Hypothalamus (tissue), 51 donors: Measurements from ENCODE around the gene ZNF655.
"Not testable (repeated sequence)": the region's sequence is repeated elsewhere in the genome, so short reads cannot be mapped to it uniquely, and the experiment has no call there.

Experiments used
- DNase-seq, 51 donors: peaks; one replicate each; lab custom pipeline; 2025; lab: John Stamatoyannopoulos, UW

Gene ZNF655

DNA sequence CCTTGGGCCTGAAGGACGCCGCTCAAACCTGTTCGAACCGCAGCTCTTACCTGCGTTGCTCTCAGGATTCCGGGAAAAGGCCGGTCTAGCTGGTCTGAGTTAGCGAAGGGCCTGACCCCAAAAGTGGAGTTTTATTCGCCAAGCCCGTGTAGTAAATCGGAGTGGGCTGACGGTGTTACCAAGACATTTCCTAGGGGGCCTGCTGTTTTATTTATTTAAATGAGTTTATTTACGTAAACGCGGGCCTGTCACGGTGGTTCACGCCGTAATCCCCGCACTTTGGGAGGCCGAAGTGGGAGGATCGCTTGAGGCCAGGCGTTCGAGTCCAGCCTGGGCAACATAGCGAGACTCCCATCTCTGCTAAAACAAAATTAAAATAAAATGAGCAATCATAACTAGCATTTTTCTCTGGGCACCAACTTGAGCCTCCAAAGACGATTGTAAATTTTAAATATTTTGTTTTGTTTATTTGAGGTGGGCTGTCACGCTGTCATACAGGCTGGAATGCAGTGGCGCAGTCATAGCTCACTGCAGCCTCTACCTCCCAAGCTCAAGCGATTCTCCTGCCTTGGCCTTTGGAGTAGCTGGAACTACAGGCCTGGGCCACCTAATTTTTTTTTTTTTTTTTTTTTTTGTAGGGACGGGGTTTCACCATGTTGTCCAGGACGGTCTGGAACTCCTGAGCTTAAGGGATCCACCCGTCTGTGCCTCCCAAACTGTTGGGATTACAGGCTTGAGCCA is 903 bp downstream of the ZNF655 start:
- no peak for DNase-seq

DNA sequence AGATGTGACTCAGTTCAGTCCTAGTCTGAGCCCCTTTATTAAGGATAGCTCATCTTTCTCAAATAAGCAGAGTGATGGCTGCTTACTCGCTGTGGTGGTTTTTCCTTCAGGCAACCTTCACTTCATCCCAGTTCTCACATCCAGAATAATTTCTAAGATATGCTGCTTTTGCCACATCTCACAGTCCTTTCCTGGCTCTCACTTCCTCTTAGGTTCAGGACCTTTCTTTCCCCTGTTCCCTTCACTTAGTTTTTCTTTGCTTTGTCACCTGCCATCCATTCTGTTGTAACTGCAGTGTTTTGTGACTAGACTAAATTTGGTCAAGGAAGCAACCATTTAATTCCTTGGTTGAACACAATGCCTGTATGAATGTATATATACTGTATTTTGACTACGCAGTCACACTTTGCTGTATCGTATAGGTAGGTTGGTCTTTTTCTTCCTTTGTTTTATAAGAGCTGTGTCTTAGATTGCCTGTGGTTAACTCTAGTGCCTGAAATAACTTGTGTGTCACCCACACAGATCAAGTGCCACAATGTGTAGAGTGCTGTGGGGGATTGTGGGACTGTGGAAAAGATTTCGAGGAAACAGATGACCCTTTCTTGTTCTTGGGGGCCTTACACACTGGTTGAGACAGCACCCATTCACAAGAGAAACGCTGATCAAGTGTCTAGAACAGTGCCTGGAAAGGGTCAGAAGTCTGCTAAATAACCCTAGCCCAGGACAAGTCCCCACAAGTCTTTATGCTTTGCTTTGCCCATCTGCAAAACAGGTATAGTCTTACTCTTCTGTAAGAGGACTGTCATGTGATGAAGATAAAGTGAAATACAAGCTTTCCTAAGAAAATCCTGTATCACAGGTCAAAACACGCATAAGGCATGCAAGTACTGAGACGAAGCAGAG is 2.6 kb downstream of the ZNF655 start:
- no peak for DNase-seq

DNA sequence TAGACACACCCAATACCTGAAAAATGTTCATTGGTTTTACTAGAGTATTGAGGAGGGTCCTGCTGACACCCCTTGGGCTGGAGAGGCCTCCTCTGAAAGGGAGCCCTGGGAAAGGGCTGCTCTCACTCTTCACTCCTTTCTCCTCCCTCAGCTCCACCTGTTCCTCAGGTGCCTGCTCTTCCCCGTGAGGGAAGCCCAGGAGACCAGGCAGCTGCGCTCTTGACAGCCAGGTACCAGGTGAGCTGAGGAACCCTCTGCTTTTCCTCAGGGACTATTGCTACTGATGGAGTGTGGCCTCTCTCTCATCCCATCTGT is 3.3 kb downstream of the ZNF655 start:
- DNase-seq = no peak

DNA sequence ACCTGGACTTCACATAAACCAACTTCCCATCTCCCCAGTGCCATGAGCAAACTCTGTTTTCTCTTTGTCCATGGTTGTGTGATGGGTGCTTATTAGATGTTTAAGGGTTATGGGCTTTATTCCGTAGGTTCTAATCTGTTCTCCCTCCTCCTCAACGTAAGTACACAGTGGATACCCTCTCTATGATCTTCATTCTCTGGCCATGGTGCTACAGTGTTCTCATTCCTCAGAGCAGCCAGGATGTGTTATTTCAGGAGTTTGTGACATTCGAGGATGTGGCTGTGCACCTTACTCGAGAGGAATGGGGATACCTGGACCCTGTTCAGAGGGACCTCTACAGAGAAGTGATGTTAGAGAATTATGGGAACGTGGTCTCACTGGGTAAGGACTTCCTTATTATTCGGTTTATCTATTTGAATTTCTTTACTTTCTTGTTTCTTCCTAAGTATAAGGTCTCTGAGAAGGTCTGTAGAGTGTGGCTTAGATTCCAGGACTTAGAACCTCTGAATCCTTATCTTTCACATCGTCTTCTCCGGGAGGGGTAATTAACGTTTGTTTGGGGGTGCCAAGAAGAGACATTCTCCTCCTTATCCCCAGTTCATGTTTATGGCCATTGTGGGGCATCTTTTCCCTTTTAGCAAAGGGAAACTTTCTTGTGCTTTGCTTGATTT is 3.8 kb downstream of the ZNF655 start:
- no peak for DNase-seq

DNA sequence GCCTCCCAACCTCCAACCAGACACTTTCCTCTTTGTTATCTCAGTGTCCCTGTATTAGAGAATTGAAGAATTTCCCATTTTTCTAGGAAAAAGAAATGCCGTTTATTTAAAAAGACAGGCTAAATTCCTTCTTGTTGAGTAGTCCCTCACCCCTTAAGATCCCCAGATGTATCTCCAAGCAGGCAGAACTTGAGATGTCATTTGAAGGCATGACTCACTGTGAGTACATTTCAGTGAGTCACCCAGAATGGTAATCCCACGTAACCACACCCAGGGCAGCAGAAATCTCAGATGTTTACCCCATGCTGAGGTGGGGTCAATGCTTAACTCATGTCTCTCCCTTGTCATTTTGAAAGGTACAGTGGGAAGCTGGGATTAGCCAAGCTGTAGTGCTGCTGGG is 4.4 kb downstream of the ZNF655 start:
- peak in 3 of 51 donors; percentile 7 to 50 (median 27) for DNase-seq

DNA sequence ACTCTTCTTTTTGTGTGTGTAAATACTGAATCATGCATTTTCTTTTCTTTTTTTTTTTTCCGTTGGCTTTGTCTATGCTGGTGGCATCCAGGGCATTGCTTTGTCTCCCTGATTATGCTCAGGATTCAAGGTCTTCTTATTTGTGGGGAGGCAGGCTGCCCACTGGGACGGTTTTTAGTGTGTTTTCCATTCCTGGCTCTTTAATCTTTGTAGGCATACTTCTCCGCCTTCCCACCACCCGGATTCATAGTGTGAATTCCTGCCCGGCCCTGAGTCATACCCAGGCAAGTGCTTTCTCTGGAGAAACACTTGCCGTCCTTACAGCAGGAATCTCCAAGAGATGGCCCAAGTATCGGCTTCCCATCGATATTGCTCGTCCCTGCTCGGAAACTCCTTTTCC is 5.2 kb downstream of the ZNF655 start:
- no peak for DNase-seq

DNA sequence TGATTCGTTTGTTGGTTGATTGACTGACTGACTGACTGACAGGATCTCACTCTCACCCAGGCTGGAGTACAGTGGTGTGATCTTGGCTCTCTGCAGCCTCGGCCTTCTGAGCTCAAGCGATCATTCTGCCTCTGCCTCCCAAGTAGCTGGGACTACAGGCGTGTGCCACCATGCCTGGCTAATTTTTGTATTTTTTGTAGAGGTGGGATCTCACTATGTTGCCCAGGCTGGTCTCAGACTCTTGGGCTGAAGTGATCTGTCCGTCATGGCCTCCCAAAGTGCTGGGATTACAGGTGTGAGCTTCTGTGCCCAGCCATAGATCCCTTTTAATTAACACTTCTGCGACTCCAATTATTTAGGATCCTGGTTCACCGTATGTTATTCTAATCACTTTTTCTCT is 10.3 kb downstream of the ZNF655 start:
- not testable (repeated sequence) for DNase-seq

DNA sequence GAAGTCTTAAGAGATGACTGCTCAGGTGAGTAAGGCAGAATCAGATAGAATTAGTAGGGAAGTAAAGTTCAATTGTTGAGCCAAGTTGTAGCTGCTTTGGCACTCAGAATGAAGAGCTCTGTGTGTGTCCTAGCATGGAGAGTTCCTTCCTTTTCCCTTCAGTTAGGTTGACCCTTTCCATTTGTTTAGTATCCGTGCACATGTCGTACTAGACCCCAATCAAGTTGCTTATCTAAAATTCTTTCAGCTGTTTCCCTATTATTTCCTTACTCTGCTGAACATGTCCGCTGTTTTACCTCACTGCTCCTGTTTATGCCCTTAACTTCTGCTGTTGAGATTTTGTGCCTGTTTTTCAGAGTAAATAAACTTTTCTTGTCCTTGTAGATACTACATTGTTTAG is 13.3 kb downstream of the ZNF655 start:
- no peak for DNase-seq

DNA sequence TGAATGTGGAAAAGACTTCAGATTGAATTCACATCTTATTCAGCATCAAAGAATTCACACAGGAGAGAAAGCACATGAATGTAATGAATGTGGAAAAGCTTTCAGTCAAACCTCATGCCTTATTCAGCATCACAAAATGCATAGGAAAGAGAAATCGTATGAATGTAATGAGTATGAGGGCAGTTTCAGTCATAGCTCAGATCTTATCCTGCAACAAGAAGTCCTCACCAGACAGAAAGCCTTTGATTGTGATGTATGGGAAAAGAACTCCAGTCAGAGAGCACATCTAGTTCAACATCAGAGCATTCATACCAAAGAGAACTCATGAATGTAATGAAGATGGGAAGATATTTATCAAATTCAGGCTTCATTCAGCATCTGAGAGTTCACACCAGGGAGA is 14.8 kb downstream of the ZNF655 start:
- DNase-seq = no peak

DNA sequence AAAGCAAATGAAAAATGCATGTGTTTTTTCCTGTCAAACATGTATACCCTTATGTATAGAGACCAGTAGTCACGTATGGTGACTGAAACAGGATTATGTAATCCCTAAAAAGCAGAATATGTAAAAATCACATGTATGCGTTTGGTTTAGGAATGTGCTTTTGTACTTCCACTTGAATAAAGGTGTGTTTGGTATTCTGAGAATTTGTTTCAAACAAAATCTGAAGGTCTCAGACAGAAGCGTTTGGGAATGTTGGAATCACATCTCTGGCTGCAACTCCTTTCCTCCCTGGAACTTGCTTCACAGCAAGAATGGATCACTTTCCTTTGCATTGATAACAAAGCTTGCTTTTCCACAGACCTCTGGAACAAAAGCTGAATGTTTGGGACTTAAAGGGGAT is 17.8 kb downstream of the ZNF655 start:
- no peak for DNase-seq

DNA sequence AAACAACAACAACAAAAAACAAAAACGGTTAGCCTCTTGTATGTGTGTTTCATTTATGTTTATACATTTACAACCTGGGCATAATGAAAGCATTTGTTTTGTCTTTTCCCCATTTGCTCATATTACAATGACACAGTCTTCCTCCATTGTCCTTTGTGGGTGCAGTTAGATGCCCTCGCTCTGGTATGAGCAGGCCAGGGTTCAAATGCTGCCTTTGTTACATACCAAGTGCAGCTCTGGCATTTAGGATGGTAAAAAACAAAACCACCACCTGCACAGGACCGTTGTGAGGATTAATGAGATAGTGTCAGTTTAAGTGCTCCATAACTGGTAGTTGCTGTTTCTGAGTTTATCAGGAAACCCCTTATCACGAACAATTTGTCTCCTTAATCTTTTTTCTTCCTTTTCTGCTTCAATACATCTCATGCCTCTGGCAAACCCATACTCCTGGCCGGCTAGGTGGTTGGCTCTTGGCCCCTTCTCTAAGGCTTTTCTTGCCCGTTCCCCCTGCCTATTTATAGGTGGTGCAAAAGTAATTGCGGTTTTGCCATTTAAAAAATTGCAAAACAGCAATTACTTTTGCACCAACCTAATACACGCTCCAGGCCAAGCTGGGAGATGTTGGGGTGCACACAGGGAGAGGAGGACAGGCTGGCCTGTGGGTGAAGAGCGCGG is 21.0 kb downstream of the ZNF655 start:
- DNase-seq = no peak

DNA sequence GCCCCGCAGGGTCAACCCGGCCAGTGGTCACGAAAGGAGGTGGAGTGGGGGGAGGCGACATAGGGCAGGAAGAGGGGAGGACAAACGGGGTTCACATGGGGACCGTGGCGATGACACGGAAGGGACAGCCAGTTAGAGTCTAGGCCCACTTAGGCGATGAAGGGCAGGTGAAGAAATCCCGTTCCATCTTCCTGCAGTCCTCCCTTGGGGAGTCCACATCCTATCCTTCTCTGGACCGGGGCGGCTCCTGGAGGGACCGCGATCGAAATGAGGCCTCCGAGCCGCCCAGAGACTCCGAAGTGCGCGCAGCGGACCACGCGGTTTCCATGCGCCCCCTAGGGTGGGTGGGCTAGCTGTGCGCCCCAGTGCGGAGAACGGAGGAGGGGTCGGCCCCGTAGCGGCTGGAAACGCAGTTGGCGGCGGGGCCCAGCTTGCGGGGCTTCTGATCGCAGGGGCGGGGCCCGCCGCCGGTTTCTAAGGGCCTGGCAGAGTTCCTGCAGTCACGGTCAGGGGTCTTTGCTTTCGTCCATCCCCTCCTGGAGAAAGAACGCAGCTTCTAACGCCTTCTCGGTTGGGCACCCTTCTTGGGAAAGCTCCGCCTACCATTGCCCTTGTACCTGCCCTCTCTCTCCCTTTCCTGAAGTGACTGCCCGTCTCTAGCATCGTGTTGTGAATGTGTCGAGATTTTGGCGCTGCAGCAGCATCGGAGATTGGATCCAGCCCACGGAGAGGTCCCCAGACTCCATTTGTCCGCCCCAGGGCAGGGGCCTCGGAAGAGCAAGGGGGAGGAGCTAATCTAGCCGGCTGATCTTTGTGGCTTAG is 21.7 kb downstream of the ZNF655 start:
- peak in 39 of 51 donors; percentile 7 to 62 (median 40) for DNase-seq

DNA sequence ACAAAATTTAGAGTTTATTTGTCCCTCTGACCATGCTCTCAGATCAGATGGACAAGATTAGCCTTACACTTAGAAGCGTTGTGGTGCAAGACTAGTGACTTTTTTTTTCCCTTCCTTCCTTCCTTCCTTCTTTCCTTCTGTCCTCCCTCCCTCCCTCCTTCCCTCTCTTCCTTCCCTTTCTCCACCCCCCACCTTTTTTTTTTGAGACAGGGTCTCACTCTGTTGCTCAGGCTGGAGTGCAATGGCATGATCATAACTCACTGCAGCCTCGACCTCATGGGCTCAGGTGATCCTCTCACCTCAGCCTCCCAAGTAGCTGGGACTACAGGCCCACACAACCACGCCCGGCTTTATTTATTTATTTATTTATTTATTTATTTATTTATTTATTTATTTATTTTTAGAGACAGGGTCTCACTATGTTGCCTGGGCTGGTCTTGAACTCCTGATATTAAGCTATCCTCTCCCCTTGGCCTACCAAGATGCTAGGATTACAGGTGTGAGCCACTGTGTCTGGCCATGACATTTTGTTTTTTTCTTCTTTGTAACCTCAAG is 22.4 kb downstream of the ZNF655 start:
- DNase-seq = not testable (repeated sequence)

DNA sequence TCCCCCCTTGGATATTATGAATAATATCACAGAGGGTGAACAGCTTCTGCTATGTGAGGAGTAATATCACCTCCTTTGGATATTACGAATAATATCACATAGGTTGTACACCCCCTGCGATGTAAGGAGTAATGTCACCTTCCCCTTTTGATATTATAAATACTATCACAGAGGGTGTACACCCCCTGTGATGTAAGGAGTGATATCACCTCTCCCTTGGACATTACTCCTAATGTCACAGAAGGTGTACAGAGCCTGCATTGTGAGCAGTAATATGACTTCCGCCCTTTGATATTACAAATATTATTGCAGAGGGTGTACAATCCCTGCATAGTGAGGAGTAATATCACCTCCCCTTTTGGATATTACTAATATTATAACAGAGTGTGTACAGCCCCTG is 30.4 kb downstream of the ZNF655 start:
- no peak for DNase-seq

DNA sequence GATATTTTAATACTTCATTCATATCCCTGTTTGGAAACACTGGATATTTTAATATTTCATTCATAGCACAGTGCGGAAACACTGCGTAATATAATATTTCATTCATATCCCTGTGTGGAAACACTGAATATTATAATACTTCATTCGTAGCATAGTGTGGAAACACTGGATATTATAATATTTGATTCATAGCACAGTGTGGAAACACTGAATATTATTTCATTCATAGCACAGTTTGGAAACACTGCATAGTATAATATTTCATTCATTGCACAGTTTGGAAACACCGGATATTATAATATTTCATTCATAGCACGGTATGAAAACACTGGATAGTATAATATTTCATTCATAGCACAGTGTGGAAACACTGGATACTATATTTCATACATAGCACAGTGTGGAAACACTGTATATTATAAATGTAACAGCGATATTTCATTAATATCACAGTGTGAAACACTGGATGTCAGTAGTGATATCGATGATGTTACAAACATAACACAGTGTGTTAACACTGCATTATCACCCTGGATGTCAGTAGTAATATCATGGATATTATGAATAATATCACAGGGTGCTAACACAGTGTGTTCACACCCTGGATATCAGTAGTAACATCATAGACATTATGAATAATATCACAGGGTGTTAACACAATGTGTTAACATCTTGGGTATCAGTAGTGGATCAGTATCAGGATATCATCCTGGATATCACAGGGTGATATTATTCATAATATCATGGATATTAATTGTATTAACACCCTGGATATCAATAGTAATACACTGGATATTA is 36.7 kb downstream of the ZNF655 start:
- DNase-seq = no peak

DNA sequence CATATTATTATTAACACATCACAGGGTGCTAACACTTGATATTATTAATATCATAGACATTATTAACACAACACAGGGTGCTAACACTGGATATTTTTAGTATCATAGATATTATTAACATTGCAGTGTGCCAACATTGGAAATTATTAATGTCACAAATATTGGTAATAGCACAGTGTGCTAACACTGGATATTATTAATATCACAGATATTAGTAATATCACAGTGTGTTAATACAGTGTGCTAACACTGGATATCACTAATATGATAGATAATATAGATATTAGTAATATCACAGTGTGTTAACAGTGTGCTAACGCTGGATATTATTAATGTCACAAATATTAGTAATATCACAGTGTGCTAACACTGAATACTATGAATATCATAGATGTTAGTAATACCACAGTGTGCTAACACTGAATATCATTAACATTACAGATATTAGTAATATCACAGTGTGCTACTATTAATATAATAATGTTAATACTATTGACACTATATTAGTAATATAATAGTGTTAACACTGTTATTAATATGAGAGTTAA is 38.0 kb downstream of the ZNF655 start:
- no peak for DNase-seq

DNA sequence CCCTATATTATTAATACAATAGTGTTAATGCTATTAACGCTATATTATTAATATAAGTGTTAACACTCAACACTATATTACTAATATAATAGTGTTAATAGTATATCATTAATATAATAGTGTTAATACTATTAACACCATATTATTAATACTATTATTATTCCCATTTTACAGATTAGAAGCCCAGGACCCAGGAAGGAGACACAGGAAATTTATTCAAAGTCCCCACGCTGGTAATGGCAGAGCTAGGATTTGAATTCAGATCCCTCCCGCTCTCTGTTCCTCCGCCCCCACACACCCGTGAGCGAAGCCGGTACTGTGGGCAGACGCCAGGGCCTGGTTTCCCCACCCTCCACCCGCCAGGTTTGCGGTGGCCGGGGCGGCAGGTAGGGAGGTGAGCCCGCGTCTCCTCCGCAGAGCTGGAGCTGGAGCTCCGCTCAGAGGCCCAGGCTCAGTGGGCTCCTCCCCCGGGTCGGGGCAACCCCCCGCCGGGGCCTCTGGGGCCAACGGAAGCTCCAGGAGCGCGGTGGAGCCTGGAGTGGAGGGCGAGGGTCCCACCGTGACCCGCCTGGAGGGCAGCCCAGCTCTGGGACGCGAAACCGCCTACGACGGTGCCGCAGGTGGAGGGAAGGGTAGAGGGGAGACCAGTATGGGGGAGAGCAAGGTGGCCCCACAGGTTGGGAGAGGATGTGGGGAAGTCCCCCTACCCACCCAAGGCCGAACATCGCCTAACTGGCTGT is 39.5 kb downstream of the ZNF655 start, which contains the start of gene TMEM225B:
Gene TMEM225B (plus strand): TSS at position 506 of the 740 bp plus-strand sequence. CDS start 6,122 bp downstream, outside the sequence.
- no peak for DNase-seq

DNA sequence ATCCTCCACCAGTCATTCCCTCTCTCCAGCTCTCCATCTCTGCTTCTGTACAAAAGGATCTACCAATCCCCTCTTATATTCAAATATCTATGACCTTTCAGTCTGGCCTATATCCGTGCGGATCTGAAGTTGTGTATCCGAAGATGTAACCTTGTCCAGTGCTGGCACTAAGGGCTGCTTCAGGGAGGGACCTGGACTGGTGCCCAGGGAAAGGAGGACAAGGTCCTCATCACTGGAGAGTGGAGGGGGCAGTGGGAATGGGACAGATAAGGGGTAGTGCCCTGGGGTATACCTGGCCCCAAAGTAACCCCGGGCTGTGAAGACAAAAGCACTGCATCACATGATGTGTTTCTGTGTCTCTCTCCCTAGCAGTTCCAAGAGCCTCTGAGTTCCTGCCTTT is 41.4 kb downstream of the ZNF655 start:
- DNase-seq = no peak
